HepG2 (cell line): ENCODE measurements around the gene BIVM. TPM values are rescaled to one million over a fixed set of nuclear protein-coding genes. Genes with fewer than 3 reads are reported as not detected.

Source experiments
- CHD2 ChIP-seq: IDR thresholded peaks from 2 replicates; pipeline ENCODE4 v1.6.1; 2011; ENCODE audit warnings: low read depth, low read length, improper control_type of control experiment
- CREM ChIP-seq, 2 experiments: sonication (generic) in 1 of 2; formaldehyde crosslinking in 1 of 2; IDR thresholded peaks; 2 replicates each; pipeline versions ENCODE4 v1.4.0 to v1.6.1; 2016 to 2020; ENCODE audit warnings: antibody characterized with exemption in 1 of 2, mild to moderate bottlenecking in 1 of 2, missing genetic modification reagents in 1 of 2
- SAFB2 ChIP-seq: sonication (generic); formaldehyde crosslinking; IDR thresholded peaks from 2 replicates; pipeline ENCODE4 v1.5.1; 2020; ENCODE audit warnings: missing genetic modification reagents, low read depth, mild to moderate bottlenecking, borderline replicate concordance
- SMAD1 ChIP-seq: sonication (generic); formaldehyde crosslinking; IDR thresholded peaks from 2 replicates; pipeline ENCODE4 v1.4.0; 2020; ENCODE audit warnings: missing genetic modification reagents, low read depth, mild to moderate bottlenecking, borderline replicate concordance
- SMAD9 ChIP-seq: sonication (generic); formaldehyde crosslinking; IDR thresholded peaks from 2 replicates; pipeline ENCODE4 v1.5.1; 2020; ENCODE audit warnings: mild to moderate bottlenecking, missing genetic modification reagents
- SMC3 ChIP-seq: IDR thresholded peaks from 2 replicates; pipeline ENCODE4 v1.6.1; 2011; ENCODE audit warnings: low read length, improper control_type of control experiment
- SRSF9 ChIP-seq: fragments of 200-400 bp; formaldehyde crosslinking; IDR thresholded peaks from 2 replicates; pipeline ENCODE4 v1.6.1; 2018; ENCODE audit warnings: borderline replicate concordance, mild to moderate bottlenecking, low read depth, low read length; ENCODE audit not compliant: insufficient read depth, poor library complexity, severe bottlenecking
- TBP ChIP-seq: sonication (generic); formaldehyde crosslinking; IDR thresholded peaks from 2 replicates; pipeline ENCODE4 v1.5.0; 2020; ENCODE audit warnings: missing genetic modification reagents
- TCF12 ChIP-seq, 2 experiments: fragments of 450-650 bp in 1 of 2; sonication (generic) in 1 of 2; formaldehyde crosslinking in 1 of 2; IDR thresholded peaks; 2 replicates each; pipeline versions ENCODE4 v1.6.1 to v1.8.0; 2017 to 2022; ENCODE audit warnings: antibody characterized with exemption in 1 of 2, mild to moderate bottlenecking in 1 of 2, missing genetic modification reagents in 1 of 2, moderate library complexity in 1 of 2
- ZNF569 ChIP-seq: sonication (generic); formaldehyde crosslinking; IDR thresholded peaks from 2 replicates; pipeline ENCODE4 v1.5.0; 2020; ENCODE audit warnings: mild to moderate bottlenecking, missing genetic modification reagents, moderate library complexity, borderline replicate concordance
- polyA plus RNA-seq, 8 experiments: library from polyadenylated mRNA; depleted of rRNA in 3 of 8; stranded (reverse) in 7 of 8; unstranded in 1 of 8; fragments of >200 nt; fragmentation: Illumina TruSeq in 4 of 8; extraction: Trizol in 4 of 8; gene quantifications; 2 replicates each; pipeline versions ENCODE4 v1.2.1 to v1.2.3, GENCODE V29; 2011 to 2016; ENCODE audit warnings: low read depth in 4 of 8, missing spikeins in 1 of 8, mixed read lengths in 1 of 8; ENCODE audit not compliant: insufficient read depth in 1 of 8
- total RNA-seq, 5 experiments: library from RNA; depleted of rRNA; stranded (reverse); fragments of >200 nt; fragmentation: Illumina TruSeq; extraction: Trizol; gene quantifications; 2 replicates each; pipeline ENCODE4 v1.2.3, GENCODE V29; 2016; ENCODE audit warnings: low read depth in 1 of 5
- TF ChIP-seq, protein P1 (sequence below): sonication (generic); formaldehyde crosslinking; IDR thresholded peaks from 2 replicates; pipeline ENCODE4 v1.4.0; 2020; ENCODE audit warnings: missing genetic modification reagents, borderline replicate concordance
- TF ChIP-seq, protein P2 (sequence below): sonication (generic); formaldehyde crosslinking; IDR thresholded peaks from 2 replicates; pipeline ENCODE4 v1.8.0; 2022; ENCODE audit warnings: missing genetic modification reagents, low read depth, mild to moderate bottlenecking, borderline replicate concordance
- TF ChIP-seq, protein P3 (sequence below): sonication (generic); formaldehyde crosslinking; IDR thresholded peaks from 2 replicates; pipeline ENCODE4 v1.5.1; 2020; ENCODE audit warnings: mild to moderate bottlenecking, missing genetic modification reagents, moderate library complexity
- TF ChIP-seq, protein P4 (sequence below): sonication (generic); formaldehyde crosslinking; IDR thresholded peaks from 2 replicates; pipeline ENCODE4 v1.4.0; 2020; ENCODE audit warnings: missing genetic modification reagents
- TF ChIP-seq, protein P5 (sequence below): sonication (generic); formaldehyde crosslinking; IDR thresholded peaks from 2 replicates; pipeline ENCODE4 v1.5.0; 2020; ENCODE audit warnings: mild to moderate bottlenecking, missing genetic modification reagents, borderline replicate concordance

The BIVM gene
- total and polyA plus RNA-seq, 2 of the 13 experiments (the other 11 are each of a cell fraction or from before 2014, with no cell fraction given): 10.4 to 15.8 TPM

DNA sequence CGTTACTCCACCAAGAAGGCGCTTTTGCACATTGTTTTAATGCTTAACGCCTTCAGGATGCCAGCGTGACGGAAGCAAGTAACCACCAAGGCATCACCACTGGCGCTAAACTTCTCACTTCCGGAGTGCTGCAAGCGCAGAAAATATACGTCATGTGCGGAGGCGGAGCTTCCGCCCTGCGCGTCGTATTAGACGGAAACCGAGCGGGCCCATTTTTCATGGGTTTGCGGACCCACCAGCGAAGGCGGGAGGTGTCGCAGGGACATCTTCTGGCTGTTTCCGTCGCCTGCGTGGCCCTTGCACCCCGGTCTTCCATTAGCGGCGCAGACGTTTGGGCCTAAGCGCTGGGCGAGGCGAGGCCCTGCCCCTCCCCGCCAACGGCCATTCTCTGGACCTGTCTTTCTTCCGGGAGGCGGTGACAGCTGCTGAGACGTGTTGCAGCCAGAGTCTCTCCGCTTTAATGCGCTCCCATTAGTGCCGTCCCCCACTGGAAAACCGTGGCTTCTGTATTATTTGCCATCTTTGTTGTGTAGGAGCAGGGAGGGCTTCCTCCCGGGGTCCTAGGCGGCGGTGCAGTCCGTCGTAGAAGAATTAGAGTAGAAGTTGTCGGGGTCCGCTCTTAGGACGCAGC is 46.8 kb downstream of the BIVM start, which contains the start of gene ERCC5 (continued):
- TF ChIP-seq TBP (0 out of 2 replicates have a peak, but pooled peaks have one; percentile 24), SRSF9 (no peak), SMAD1 (no peak), SMC3 (no peak), SAFB2 (CRISPR knock-in tag) (peak; percentile 63; the same call in 1 of the 2 replicates), SMAD9 (no peak), CHD2 (0 out of 2 replicates have a peak, but pooled peaks have one; percentile 8), ZNF569 (no peak), CREM (IDR thresholded peaks at IDR 0.05) (peak; percentile 99), CREM (CRISPR knock-in tag; IDR thresholded peaks at IDR 0.05) (peak; percentile 79), TCF12 (IDR thresholded peaks at IDR 0.05) (no peak), TCF12 (CRISPR knock-in tag; IDR thresholded peaks at IDR 0.05) (no peak)
- TF ChIP-seq, protein P1, sequence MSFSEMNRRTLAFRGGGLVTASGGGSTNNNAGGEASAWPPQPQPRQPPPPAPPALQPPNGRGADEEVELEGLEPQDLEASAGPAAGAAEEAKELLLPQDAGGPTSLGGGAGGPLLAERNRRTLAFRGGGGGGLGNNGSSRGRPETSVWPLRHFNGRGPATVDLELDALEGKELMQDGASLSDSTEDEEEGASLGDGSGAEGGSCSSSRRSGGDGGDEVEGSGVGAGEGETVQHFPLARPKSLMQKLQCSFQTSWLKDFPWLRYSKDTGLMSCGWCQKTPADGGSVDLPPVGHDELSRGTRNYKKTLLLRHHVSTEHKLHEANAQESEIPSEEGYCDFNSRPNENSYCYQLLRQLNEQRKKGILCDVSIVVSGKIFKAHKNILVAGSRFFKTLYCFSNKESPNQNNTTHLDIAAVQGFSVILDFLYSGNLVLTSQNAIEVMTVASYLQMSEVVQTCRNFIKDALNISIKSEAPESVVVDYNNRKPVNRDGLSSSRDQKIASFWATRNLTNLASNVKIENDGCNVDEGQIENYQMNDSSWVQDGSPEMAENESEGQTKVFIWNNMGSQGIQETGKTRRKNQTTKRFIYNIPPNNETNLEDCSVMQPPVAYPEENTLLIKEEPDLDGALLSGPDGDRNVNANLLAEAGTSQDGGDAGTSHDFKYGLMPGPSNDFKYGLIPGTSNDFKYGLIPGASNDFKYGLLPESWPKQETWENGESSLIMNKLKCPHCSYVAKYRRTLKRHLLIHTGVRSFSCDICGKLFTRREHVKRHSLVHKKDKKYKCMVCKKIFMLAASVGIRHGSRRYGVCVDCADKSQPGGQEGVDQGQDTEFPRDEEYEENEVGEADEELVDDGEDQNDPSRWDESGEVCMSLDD (CRISPR knock-in tag): peak; percentile 87
- TF ChIP-seq, protein P2, sequence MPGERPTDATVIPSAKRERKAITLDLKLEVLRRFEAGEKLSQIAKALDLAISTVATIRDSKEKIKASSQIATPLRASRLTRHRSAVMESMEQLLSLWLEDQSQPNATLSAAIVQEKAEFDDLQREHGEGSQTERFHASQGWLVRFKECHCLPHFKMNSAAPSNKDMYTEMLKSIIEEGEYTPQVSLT (CRISPR knock-in tag): no peak; the same call in 1 of the 2 replicates
- TF ChIP-seq, protein P3, sequence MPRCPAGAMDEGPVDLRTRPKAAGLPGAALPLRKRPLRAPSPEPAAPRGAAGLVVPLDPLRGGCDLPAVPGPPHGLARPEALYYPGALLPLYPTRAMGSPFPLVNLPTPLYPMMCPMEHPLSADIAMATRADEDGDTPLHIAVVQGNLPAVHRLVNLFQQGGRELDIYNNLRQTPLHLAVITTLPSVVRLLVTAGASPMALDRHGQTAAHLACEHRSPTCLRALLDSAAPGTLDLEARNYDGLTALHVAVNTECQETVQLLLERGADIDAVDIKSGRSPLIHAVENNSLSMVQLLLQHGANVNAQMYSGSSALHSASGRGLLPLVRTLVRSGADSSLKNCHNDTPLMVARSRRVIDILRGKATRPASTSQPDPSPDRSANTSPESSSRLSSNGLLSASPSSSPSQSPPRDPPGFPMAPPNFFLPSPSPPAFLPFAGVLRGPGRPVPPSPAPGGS (CRISPR knock-in tag): 0 out of 2 replicates have a peak, but pooled peaks have one; percentile 82
- TF ChIP-seq, protein P4, sequence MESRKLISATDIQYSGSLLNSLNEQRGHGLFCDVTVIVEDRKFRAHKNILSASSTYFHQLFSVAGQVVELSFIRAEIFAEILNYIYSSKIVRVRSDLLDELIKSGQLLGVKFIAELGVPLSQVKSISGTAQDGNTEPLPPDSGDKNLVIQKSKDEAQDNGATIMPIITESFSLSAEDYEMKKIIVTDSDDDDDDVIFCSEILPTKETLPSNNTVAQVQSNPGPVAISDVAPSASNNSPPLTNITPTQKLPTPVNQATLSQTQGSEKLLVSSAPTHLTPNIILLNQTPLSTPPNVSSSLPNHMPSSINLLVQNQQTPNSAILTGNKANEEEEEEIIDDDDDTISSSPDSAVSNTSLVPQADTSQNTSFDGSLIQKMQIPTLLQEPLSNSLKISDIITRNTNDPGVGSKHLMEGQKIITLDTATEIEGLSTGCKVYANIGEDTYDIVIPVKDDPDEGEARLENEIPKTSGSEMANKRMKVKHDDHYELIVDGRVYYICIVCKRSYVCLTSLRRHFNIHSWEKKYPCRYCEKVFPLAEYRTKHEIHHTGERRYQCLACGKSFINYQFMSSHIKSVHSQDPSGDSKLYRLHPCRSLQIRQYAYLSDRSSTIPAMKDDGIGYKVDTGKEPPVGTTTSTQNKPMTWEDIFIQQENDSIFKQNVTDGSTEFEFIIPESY: 0 out of 2 replicates have a peak, but pooled peaks have one; percentile 56
- TF ChIP-seq, protein P5, sequence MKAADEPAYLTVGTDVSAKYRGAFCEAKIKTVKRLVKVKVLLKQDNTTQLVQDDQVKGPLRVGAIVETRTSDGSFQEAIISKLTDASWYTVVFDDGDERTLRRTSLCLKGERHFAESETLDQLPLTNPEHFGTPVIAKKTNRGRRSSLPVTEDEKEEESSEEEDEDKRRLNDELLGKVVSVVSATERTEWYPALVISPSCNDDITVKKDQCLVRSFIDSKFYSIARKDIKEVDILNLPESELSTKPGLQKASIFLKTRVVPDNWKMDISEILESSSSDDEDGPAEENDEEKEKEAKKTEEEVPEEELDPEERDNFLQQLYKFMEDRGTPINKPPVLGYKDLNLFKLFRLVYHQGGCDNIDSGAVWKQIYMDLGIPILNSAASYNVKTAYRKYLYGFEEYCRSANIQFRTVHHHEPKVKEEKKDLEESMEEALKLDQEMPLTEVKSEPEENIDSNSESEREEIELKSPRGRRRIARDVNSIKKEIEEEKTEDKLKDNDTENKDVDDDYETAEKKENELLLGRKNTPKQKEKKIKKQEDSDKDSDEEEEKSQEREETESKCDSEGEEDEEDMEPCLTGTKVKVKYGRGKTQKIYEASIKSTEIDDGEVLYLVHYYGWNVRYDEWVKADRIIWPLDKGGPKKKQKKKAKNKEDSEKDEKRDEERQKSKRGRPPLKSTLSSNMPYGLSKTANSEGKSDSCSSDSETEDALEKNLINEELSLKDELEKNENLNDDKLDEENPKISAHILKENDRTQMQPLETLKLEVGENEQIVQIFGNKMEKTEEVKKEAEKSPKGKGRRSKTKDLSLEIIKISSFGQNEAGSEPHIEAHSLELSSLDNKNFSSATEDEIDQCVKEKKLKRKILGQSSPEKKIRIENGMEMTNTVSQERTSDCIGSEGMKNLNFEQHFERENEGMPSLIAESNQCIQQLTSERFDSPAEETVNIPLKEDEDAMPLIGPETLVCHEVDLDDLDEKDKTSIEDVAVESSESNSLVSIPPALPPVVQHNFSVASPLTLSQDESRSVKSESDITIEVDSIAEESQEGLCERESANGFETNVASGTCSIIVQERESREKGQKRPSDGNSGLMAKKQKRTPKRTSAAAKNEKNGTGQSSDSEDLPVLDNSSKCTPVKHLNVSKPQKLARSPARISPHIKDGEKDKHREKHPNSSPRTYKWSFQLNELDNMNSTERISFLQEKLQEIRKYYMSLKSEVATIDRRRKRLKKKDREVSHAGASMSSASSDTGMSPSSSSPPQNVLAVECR: peak; percentile 98
